IMR-90 (cell line): ENCODE data around the gene C13orf46. TPM values are rescaled to one million over a fixed set of nuclear protein-coding genes. Genes with fewer than 3 reads are reported as not detected.

ENCODE experiments used
- ATAC-seq: fragments of 200-7000 bp; cut with Tn5 transposase; 2 replicates; pipeline ENCODE4 v1.9.1; 2020; ENCODE audit warnings: low read depth, mild to moderate bottlenecking, moderate library complexity
- BruUV-seq: library from RNA; stranded (reverse); fragments of 400-500 nt; replicated peaks from 2 replicates; lab custom pipeline; 2021; lab: Mats Ljungman, UMichigan
- CTCF ChIA-PET: fragments of 300-600 bp; formaldehyde crosslinking; extraction: SDS; loops from one replicate; lab custom pipeline; 2021; ENCODE audit warnings: antibody characterized with exemption; lab: Yijun Ruan, JAX
- POLR2A ChIA-PET: fragments of 300-600 bp; sonication (Branson Sonifier 250); formaldehyde crosslinking; loops from one replicate; lab custom pipeline; 2022; ENCODE audit warnings: antibody characterized with exemption; ENCODE audit not compliant: unreplicated experiment; lab: Charles Lee
- DNase-seq: peaks from one replicate; pipeline ENCODE4 v3.0.0; 2013
- H2AFZ ChIP-seq: replicated peaks from 2 replicates; pipeline ENCODE3; 2013; ENCODE audit warnings: low read length, mild to moderate bottlenecking; ENCODE audit not compliant: poor library complexity
- H2AK5ac ChIP-seq: 2 replicates; pipeline ENCODE4 v1.6.1; 2013; ENCODE audit warnings: low read depth, low read length, inconsistent platforms
- H2AK9ac ChIP-seq: replicated peaks from 2 replicates; pipeline ENCODE3; 2013; ENCODE audit warnings: mild to moderate bottlenecking, low read depth, low read length, moderate library complexity; ENCODE audit not compliant: poor library complexity
- H2BK120ac ChIP-seq: 2 replicates; pipeline ENCODE4 v1.6.1; 2013; ENCODE audit warnings: low read depth, low read length, inconsistent platforms
- H2BK15ac ChIP-seq: 3 replicates; pipeline ENCODE4 v1.6.1; 2013; ENCODE audit warnings: low read depth, low read length, inconsistent platforms
- H2BK20ac ChIP-seq: 2 replicates; pipeline ENCODE4 v1.6.1; 2013; ENCODE audit warnings: low read depth, mild to moderate bottlenecking, inconsistent platforms, low read length, moderate library complexity
- H2BK5ac ChIP-seq: 2 replicates; pipeline ENCODE4 v1.6.1; 2013; ENCODE audit warnings: mild to moderate bottlenecking, low read depth, low read length, inconsistent platforms; ENCODE audit not compliant: poor library complexity, severe bottlenecking
- H3K14ac ChIP-seq: replicated peaks from 2 replicates; pipeline ENCODE4 v1.6.1; 2013; ENCODE audit warnings: low read depth, low read length, inconsistent platforms
- H3K18ac ChIP-seq: 2 replicates; pipeline ENCODE4 v1.6.1; 2013; ENCODE audit warnings: low read depth, low read length, control low read depth
- H3K23ac ChIP-seq: 2 replicates; pipeline ENCODE4 v1.6.1; 2013; ENCODE audit warnings: low read depth, low read length, inconsistent platforms
- H3K27ac ChIP-seq: 2 replicates; pipeline ENCODE4 v1.5.1; 2013; ENCODE audit warnings: mild to moderate bottlenecking, control low read depth, low read length; ENCODE audit not compliant: insufficient read depth
- H3K27me3 ChIP-seq: 2 replicates; pipeline ENCODE4 v1.6.1; 2013; ENCODE audit warnings: low read length; ENCODE audit not compliant: control insufficient read depth, insufficient read depth
- H3K36me3 ChIP-seq: 2 replicates; pipeline ENCODE4 v1.6.1; 2013; ENCODE audit warnings: low read length, mixed read lengths; ENCODE audit not compliant: control insufficient read depth, insufficient read depth
- H3K4ac ChIP-seq: 2 replicates; pipeline ENCODE4 v1.6.1; 2013; ENCODE audit warnings: low read depth, low read length, inconsistent platforms
- H3K4me1 ChIP-seq: 2 replicates; pipeline ENCODE4 v1.6.1; 2013; ENCODE audit warnings: low read length, mixed read lengths; ENCODE audit not compliant: control insufficient read depth, insufficient read depth
- H3K4me2 ChIP-seq: 2 replicates; pipeline ENCODE4 v1.6.1; 2013; ENCODE audit warnings: low read depth, mild to moderate bottlenecking, control low read depth, low read length, moderate library complexity
- H3K4me3 ChIP-seq: 2 replicates; pipeline ENCODE4 v1.5.1; 2013; ENCODE audit warnings: low read depth, mild to moderate bottlenecking, control low read depth, low read length, moderate library complexity; ENCODE audit not compliant: insufficient read depth
- H3K56ac ChIP-seq: 2 replicates; pipeline ENCODE4 v1.6.1; 2013; ENCODE audit warnings: low read length, inconsistent platforms; ENCODE audit not compliant: insufficient read depth; ENCODE audit errors: extremely low read depth
- H3K79me1 ChIP-seq, 2 experiments: 2 replicates each; pipeline ENCODE4 v1.6.1; 2013; ENCODE audit warnings: low read length in 2 of 2, inconsistent platforms in 1 of 2, low read depth in 1 of 2
- H3K9ac ChIP-seq: 2 replicates; pipeline ENCODE4 v1.6.1; 2013; ENCODE audit warnings: low read depth, low read length, control low read depth
- H3K9me1 ChIP-seq: 2 replicates; pipeline ENCODE4 v1.6.1; 2013; ENCODE audit warnings: low read length, inconsistent platforms; ENCODE audit not compliant: insufficient read depth
- H3K9me3 ChIP-seq: 2 replicates; pipeline ENCODE4 v1.6.1; 2013; ENCODE audit warnings: low read length; ENCODE audit not compliant: control insufficient read depth, insufficient read depth
- H4K20me1 ChIP-seq: 2 replicates; pipeline ENCODE4 v1.6.1; 2013; ENCODE audit warnings: low read length, inconsistent platforms; ENCODE audit not compliant: insufficient read depth
- H4K5ac ChIP-seq: 2 replicates; pipeline ENCODE4 v1.6.1; 2013; ENCODE audit warnings: mild to moderate bottlenecking, low read depth, low read length, control low read depth
- H4K8ac ChIP-seq, 2 experiments: 2 replicates each; pipeline ENCODE4 v1.6.1; 2013; ENCODE audit warnings: low read depth in 2 of 2, low read length in 2 of 2, control low read depth in 1 of 2, inconsistent platforms in 1 of 2
- H4K91ac ChIP-seq: 2 replicates; pipeline ENCODE4 v1.6.1; 2013; ENCODE audit warnings: low read depth, low read length, inconsistent platforms; ENCODE audit not compliant: insufficient read depth
- BHLHE40 ChIP-seq: fragments of 150-350 bp; IDR thresholded peaks from 2 replicates; pipeline ENCODE4 v1.6.1; 2016; ENCODE audit warnings: mild to moderate bottlenecking, low read depth, low read length
- CEBPB ChIP-seq: IDR thresholded peaks from 2 replicates; pipeline ENCODE4 v1.6.1; 2012; ENCODE audit warnings: low read depth, low read length, improper control_type of control experiment
- CHD1 ChIP-seq: IDR thresholded peaks from 2 replicates; pipeline ENCODE4 v1.6.1; 2012; ENCODE audit warnings: low read depth, low read length, improper control_type of control experiment
- FOS ChIP-seq: fragments of 150-350 bp; IDR thresholded peaks from 2 replicates; pipeline ENCODE4 v1.6.1; 2016; ENCODE audit warnings: low read depth, low read length
- MAFK ChIP-seq: IDR thresholded peaks from 2 replicates; pipeline ENCODE4 v1.6.1; 2012; ENCODE audit warnings: low read depth, low read length, improper control_type of control experiment
- MAZ ChIP-seq: IDR thresholded peaks from 2 replicates; pipeline ENCODE4 v1.6.1; 2012; ENCODE audit warnings: low read depth, mild to moderate bottlenecking, low read length, improper control_type of control experiment, moderate library complexity, borderline replicate concordance
- MXI1 ChIP-seq: IDR thresholded peaks from 2 replicates; pipeline ENCODE4 v1.6.1; 2012; ENCODE audit warnings: low read depth, mild to moderate bottlenecking, low read length, moderate library complexity, borderline replicate concordance
- NFE2L2 ChIP-seq: fragments of 150-350 bp; IDR thresholded peaks from 2 replicates; pipeline ENCODE4 v1.6.1; 2016; ENCODE audit warnings: low read depth, mild to moderate bottlenecking, low read length
- POLR2A ChIP-seq: IDR thresholded peaks from 2 replicates; pipeline ENCODE4 v1.6.1; 2012; ENCODE audit warnings: mild to moderate bottlenecking, low read depth, low read length
- RAD21 ChIP-seq: IDR thresholded peaks from 2 replicates; pipeline ENCODE4 v1.6.1; 2012; ENCODE audit warnings: low read length, improper control_type of control experiment
- RCOR1 ChIP-seq: IDR thresholded peaks from 2 replicates; pipeline ENCODE4 v1.6.1; 2012; ENCODE audit warnings: mild to moderate bottlenecking, low read length, improper control_type of control experiment; ENCODE audit not compliant: insufficient replicate concordance
- RFX5 ChIP-seq: IDR thresholded peaks from 2 replicates; pipeline ENCODE4 v1.8.0; 2012; ENCODE audit warnings: low read depth, mild to moderate bottlenecking, low read length, moderate library complexity
- SMC3 ChIP-seq: fragments of 150-350 bp; IDR thresholded peaks from 2 replicates; pipeline ENCODE4 v1.6.1; 2016; ENCODE audit warnings: low read depth, mild to moderate bottlenecking, antibody characterized with exemption, low read length, moderate library complexity
- WGBS, 2 experiments: methylation state at CpG; one replicate each; pipeline versions ENCODE4 v1.1.5 to v1.1.7; 2013; ENCODE audit warnings: missing lambda C conversion rate in 2 of 2; ENCODE audit not compliant: insufficient read length in 1 of 2; ENCODE audit errors: extremely low coverage in 2 of 2; 5-methylcytosine and 5-hydroxymethylcytosine counted together
- dilution Hi-C: fragments of 300-500 bp; cut with HindIII; formaldehyde crosslinking; loops from one replicate; pipeline ENCODE4 v1.14.3; 2018; ENCODE audit warnings: low sequenced_read_pairs; ENCODE audit not compliant: unreplicated experiment
- in situ Hi-C: fragments of 300-500 bp; cut with MboI; formaldehyde crosslinking; loops from 3 replicates; pipeline ENCODE4 v1.14.3; 2019; ENCODE audit warnings: low sequenced_read_pairs, inconsistent platforms, mixed read lengths
- intact Hi-C: fragments of 100-400 bp; cut with micrococcal nuclease; formaldehyde crosslinking; loops from 2 replicates; pipeline ENCODE4 v1.10.0; 2022
- polyA plus RNA-seq, 3 experiments: library from polyadenylated mRNA; depleted of rRNA; stranded (reverse); fragments of >200 nt; gene quantifications; 2 replicates each; pipeline ENCODE4 v1.2.3, GENCODE V29; 2012; ENCODE audit warnings: low replicate concordance in 1 of 3
- total RNA-seq: library from RNA; depleted of rRNA; stranded (reverse); fragments of >200 nt; gene quantifications from 2 replicates; pipeline ENCODE4 v1.2.3, GENCODE V29; 2012
- TF ChIP-seq, protein P1 (sequence below): fragments of 150-350 bp; IDR thresholded peaks from 2 replicates; pipeline ENCODE4 v1.6.1; 2016; ENCODE audit warnings: low read depth, mild to moderate bottlenecking, low read length, moderate library complexity, borderline replicate concordance
- TF ChIP-seq, protein P2 (sequence below): fragments of 150-350 bp; IDR thresholded peaks from 2 replicates; pipeline ENCODE4 v1.6.1; 2017; ENCODE audit warnings: mild to moderate bottlenecking, antibody characterized with exemption, low read length, low read depth
- TF ChIP-seq, protein P3 (sequence below): conservative IDR thresholded peaks from 2 replicates; pipeline ENCODE4 v1.5.1; 2012; ENCODE audit warnings: mild to moderate bottlenecking, low read depth, low read length, improper control_type of control experiment

C13orf46 gene
- total and polyA plus RNA-seq, 2 of the 4 experiments (the other 2 are of a cell fraction), result under 0.01 to 2.1 TPM

DNA sequence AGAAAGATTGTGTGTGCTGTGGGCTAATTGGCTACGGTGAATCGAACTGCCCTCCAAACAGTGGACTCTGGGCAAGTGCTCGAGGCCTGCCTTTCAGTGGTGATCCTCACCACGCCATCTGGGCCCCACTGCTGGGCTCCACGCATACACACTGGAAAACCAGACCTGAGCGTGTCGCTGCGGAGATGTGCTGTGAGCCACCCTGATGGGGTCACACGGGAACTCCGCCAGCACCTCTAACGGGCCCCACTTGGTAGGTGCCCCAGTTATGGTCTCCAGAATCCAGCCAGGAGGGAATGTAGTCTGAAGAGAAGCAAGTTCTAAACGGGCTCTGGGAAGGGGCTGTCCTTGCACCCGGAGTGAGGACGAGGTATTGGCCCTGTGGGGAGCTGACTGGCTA, 39.3 kb downstream of the C13orf46 start:
- BruUV-seq, result no TSS peak
- ATAC-seq (no peak), DNase-seq (no peak)
- 100% methylated on average over 6 of the region's 14 CpGs; no CpG with 5 or more reads in 1 of the 2 experiments for whole genome bisulfite sequencing, 2 experiments
- Histone ChIP-seq H4K91ac (no peak overlapping the region), H3K9ac (no peak overlapping the region), H3K27ac (no peak overlapping the region), H3K56ac (no peak overlapping the region), H2AK5ac (peak overlapping the region; percentile 35), H2AK9ac (no peak overlapping the region), H2BK5ac (no peak overlapping the region), H4K5ac (no peak overlapping the region), H3K79me1 (peaks cover 0 to 45% of the 10 kb centered on the region in 2 experiments; a peak in 2 of 4 replicates), H3K4ac (peak overlapping the region; percentile 9; the same call in 1 of the 2 replicates), H3K27me3 (no peaks in the 10 kb centered on the region), H3K18ac (no peak overlapping the region), H3K23ac (no peak overlapping the region), H3K4me2 (no peak overlapping the region), H3K14ac (no peak overlapping the region), H4K8ac (peak overlapping the region in 1 of 2 experiments; percentile 3; a peak in 1 of 4 replicates), H3K4me3 (no peak overlapping the region), H3K36me3 (no peaks in the 10 kb centered on the region), H3K9me1 (peaks cover under 1% of the 10 kb centered on the region), H2BK20ac (no peak overlapping the region), H2BK15ac (no peak overlapping the region; the same call in 2 of the 3 replicates), H2AFZ (no peak overlapping the region), H3K9me3 (no peaks in the 10 kb centered on the region), H4K20me1 (no peaks in the 10 kb centered on the region), H2BK120ac (no peak overlapping the region), H3K4me1 (peaks cover 11% of the 10 kb centered on the region; the same call in 1 of the 2 replicates)
- ChIA-PET CTCF (no interaction called here), POLR2A (no interaction called here)
- in situ Hi-C loops, result no loop called here
- intact Hi-C loops, result no loop called here
- no peak for TF ChIP-seq MAZ
- TF ChIP-seq RAD21, result no peak
- no peak for TF ChIP-seq NFE2L2
- TF ChIP-seq RCOR1, result no peak
- no peak for TF ChIP-seq RFX5
- TF ChIP-seq FOS, result no peak
- TF ChIP-seq CEBPB, result no peak
- no peak for TF ChIP-seq BHLHE40
- TF ChIP-seq CHD1, result no peak
- TF ChIP-seq, protein P1, sequence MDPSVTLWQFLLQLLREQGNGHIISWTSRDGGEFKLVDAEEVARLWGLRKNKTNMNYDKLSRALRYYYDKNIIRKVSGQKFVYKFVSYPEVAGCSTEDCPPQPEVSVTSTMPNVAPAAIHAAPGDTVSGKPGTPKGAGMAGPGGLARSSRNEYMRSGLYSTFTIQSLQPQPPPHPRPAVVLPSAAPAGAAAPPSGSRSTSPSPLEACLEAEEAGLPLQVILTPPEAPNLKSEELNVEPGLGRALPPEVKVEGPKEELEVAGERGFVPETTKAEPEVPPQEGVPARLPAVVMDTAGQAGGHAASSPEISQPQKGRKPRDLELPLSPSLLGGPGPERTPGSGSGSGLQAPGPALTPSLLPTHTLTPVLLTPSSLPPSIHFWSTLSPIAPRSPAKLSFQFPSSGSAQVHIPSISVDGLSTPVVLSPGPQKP, result no peak
- TF ChIP-seq, protein P2, sequence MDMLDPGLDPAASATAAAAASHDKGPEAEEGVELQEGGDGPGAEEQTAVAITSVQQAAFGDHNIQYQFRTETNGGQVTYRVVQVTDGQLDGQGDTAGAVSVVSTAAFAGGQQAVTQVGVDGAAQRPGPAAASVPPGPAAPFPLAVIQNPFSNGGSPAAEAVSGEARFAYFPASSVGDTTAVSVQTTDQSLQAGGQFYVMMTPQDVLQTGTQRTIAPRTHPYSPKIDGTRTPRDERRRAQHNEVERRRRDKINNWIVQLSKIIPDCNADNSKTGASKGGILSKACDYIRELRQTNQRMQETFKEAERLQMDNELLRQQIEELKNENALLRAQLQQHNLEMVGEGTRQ, result no peak
- no peak for TF ChIP-seq MXI1
- TF ChIP-seq, protein P3, sequence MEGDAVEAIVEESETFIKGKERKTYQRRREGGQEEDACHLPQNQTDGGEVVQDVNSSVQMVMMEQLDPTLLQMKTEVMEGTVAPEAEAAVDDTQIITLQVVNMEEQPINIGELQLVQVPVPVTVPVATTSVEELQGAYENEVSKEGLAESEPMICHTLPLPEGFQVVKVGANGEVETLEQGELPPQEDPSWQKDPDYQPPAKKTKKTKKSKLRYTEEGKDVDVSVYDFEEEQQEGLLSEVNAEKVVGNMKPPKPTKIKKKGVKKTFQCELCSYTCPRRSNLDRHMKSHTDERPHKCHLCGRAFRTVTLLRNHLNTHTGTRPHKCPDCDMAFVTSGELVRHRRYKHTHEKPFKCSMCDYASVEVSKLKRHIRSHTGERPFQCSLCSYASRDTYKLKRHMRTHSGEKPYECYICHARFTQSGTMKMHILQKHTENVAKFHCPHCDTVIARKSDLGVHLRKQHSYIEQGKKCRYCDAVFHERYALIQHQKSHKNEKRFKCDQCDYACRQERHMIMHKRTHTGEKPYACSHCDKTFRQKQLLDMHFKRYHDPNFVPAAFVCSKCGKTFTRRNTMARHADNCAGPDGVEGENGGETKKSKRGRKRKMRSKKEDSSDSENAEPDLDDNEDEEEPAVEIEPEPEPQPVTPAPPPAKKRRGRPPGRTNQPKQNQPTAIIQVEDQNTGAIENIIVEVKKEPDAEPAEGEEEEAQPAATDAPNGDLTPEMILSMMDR, result no peak
- no peak for TF ChIP-seq POLR2A
- TF ChIP-seq SMC3, result no peak
- TF ChIP-seq MAFK, result no peak
- dilution Hi-C loops, result no loop called here
